ENCODE data around the gene ANKRD13D.

ANKRD13D gene

GRCh38 chr11:67289226-67289650 lies at the start of gene ANKRD13D:
Gene ANKRD13D, plus strand, starts transcription at chr11:67289303. Its CDS starts 158 bp downstream, at chr11:67289461.
- peak in 5 of 56 donors; percentile 54 to 72 (median 63) for DNase-seq

DNA sequence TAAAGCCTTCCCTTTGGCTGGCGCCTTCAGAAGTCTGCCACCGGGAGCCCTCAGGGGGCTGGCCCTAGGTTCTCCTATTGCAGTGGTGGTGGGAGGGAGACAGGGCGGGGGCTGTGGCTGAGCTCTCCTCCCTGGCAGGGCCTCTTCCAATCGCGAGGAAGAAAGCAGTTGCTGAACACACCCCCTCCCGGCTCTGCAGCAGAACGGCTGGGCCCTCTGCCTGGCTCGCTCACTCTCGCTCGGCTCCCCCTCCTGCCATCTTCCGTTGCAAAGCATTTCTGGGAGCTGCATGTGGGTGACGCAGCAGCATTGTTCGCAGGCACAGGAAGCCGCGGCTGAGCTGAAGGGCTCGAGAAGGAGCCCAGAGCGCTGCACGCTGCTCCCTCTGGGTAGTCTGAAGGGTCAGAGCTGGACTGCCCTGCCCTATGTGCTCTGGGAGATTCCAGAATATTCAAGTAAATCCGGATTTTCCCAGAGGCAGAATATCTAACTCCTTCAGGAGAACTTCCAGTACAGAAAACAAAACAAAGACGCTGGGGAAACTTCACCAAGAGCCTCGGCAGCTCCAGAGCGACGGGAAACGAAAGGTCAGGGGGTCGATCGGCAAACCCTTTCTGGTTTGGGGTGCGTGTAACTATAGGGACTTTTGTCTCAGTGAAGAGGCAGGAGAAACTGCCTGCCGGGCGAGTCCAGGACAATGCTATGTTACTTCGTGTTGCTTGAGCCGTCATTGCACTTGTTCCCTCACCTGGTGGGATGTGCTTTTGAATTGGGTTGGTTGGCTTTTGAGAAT lies 49.1 kb upstream of the ANKRD13D start:
- peak in 55 of 56 donors; percentile 37 to 99 (median 96) for DNase-seq

DNA sequence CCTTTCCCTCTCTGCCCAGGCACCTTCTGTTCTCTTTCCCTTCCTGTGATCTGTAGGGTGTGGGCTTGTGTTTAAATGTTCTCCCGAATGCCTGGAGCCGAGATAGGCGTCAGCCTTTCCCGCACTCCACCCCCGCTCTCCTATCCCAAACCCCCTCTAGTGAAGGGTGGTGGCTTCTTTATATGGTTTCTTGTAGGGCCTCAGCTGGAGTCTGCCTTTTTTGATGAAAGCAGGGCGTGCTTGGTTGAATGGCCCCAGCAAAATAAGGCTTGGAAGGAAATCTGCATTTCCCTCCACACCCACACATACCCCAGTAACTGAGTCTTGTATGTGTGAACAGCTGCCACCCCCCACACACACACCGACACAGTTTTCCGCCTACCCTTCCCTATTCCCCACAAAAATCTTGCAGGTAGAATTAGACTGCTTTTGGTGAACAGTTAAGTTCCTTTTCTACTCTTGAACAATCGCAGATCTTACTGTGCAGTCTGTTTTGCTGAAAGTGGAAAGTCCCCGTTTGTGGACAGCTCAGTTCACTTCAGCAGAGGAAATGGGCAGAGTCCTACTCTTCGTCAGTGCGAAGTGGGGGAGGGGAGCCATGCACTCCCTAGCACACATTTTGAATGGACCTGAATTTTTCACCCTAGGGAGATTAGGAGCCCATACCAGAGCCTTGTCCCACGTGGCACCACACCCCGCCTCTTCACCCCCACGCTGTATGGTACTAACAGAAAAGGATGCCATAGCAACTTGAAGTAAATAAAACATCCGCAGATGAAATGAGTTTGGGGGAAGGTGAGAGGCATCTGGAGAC lies 48.3 kb upstream of the ANKRD13D start:
- DNase-seq = peak in 23 of 56 donors; percentile 8 to 59 (median 33)

DNA sequence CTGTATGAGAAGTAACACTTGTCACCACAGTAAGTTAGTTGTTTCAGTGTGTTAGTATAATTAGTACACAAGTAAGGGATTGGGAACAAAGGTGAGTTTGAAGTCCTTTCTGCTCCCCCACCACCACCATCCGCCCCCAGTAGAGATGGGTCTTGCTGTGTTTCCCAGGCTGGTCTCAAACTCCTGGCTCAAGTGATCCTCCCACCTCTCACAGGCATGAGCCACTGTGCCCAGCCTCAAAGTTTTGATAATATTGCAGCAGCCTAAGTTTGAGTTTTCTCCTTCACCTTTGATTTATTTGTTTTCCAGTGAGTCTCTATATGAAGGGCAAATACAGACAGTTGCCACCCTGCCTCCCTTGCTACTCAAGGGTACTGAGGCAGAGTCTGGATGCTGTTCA lies 46.6 kb upstream of the ANKRD13D start:
- DNase-seq = no peak

- no peak for DNase-seq
These were observed 46.1 kb upstream of the ANKRD13D start for GRCh38 chr11:67243051-67243450.

GRCh38 chr11:67245046-67245445 lies 44.1 kb upstream of the ANKRD13D start:
- no peak for DNase-seq

DNA sequence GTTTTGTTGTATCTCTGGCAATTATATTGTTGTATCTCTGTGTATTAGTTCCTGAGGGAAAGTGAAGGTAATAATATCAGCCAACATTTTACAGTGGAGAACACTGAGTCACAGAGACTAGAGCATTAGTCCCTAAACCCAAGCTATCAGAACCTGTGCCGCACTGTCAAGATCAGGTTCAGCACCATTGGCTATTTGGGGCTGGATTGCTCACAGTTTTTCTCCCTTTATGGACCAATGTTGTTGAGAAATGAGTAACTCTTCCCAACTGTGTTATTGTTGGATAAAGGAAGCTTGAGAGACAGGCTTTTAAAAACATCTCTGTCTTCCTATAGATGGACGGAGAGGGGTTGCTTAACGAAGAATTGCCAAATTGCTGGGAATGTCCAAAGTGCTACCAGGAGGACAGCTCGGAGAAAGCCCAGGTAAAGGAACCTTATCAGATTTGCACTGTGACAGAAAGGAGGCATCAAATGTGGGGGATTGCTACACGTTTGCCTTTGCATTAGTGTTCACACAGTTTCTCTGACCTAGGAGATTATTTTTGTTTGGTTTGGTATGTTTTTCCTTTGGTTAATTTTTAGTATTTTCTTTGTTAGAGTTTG lies 41.1 kb upstream of the ANKRD13D start:
- no peak for DNase-seq

- DNase-seq = no peak
These were observed 40.5 kb upstream of the ANKRD13D start for GRCh38 chr11:67248653-67249052.

- no peak for DNase-seq
These were observed 38.8 kb upstream of the ANKRD13D start for GRCh38 chr11:67250059-67251043.

DNA sequence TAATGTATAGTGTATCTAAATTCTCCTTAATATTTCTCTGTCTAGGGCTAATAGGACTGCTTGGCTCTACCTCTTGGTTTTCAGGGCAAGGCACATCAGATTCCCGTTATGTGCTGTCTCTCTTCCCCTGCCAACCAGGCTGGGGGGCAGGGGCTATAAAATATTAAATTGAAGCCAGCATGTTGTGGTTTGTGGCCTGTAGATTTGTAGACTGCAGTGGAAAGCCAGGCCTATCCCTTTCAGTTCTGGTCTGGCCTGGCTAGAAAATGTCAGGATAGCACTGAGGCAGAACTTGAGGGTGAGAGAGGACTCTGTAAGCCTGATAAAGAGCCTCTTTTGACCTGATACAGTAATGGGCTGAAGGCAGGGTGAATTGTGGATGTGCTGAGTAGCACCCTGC lies 37.3 kb upstream of the ANKRD13D start:
- no peak for DNase-seq

DNA sequence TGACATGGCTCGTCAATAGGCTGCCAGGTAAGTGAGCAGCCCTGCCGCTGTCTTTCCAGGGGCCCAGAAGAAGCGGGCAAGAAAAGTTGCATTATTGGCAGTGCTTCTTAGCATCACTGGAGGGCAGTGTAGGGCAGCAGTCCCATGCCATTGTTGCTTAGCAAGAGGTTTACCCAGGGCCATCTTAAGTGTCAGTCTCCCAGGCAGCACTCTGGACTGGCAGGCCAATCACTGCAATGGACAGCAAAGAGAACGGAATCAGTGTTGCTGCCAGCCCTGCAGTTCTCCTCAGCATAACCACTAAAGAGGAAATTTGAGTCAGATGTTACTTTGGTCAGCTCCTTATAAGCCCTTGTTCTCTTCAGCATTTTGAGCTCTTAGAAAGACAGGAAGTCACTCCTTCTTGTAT lies 36.3 kb upstream of the ANKRD13D start:
- peak in 12 of 56 donors; percentile 20 to 72 (median 33) for DNase-seq

- DNase-seq = no peak
These were observed 35.1 kb upstream of the ANKRD13D start for GRCh38 chr11:67253872-67254624.

DNA sequence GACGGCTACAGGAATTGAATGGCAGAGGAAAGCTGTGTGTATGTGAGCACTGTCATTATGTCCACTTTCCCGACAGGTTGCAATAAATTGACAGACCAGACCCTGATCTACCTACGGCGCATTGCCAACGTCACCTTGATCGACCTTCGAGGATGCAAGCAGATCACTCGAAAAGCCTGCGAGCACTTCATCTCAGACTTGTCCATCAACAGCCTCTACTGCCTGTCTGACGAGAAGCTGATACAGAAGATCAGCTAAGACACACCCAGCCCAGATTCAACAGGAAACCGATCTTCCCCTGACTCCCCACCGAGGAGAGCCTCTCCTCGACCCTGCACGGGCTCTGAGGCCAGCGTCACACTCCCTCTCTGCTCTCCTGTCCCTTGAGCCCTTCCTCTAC lies 34.3 kb upstream of the ANKRD13D start:
- DNase-seq = no peak

- no peak for DNase-seq
These were observed 33.8 kb upstream of the ANKRD13D start for GRCh38 chr11:67255353-67255752.

DNA sequence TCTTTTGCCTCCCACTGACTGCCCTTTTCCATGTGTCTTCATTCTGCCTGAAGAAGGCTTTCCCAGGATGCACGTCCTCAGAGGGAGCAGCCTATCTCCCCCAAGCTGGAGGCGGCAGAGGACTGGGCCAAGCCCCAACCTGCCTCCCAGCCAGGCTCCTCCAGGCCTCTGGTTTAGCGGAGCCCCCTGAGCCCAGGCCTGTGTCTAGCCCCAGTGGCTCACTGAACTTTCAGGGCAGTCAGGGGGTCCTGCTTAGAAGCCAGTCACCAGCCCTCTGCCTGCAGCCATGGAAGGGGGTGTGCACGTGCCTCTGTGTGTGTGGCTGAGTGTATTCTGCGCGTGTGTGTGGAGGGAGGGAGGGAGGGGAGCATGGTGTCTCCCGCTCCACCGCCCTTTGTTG lies 33.2 kb upstream of the ANKRD13D start:
- no peak for DNase-seq

- no peak for DNase-seq
These were observed 32.5 kb upstream of the ANKRD13D start for GRCh38 chr11:67256477-67257135.

DNA sequence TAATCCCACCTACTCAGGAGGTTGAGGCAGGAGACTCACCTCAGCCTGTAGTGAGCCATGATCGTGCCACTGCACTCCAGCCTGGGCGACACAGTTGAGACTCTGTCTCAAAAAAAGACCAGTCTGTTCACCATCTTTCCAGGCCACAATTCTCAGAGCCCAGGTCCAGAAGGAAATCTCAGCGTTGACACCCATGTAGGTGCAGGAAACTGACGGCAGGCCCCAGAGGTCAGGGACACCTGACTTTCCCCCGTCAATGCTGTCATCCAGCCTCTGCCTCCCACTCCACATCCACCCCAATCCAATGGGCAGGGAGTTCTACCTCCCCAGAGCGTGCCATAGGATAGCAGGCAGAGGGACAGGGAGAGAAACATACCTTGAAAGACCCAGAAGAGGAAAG lies 28.7 kb upstream of the ANKRD13D start:
- DNase-seq = no peak

DNA sequence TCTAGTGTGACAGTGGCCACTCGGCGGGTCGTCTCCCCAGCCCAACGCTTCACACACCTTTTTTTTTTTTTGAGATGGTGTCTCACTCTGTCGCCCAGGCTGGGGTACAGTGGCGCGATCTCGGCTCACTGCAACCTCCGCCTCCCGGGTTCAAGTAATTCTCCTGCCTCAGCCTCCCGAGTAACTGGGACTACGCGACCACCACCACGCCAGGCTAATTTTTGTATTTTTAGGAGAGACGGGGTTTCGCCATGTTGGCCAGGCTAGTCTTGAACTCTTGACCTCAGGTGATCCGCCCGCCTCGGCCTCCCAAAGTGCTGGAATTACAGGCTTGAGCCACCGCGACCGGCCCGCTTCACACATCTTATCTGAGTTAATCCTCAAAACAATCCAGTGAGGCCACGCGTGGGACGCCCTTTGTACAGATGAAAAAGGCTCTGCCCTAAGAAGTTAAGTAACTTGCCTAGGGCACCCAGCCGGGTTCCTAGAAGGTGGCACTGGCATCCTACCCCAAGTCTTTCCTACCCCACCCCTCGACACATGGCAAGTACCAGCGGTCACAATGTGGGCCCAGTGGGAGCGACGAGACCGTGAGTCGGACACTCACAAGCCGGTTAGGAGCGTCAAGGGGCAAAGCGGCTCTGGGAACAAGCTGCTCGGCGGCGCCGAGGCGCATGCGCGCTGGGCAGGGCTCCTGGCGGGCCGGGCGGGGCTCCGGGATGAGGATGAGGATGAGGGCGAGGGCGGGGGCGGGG lies 28.0 kb upstream of the ANKRD13D start:
- DNase-seq = peak in 36 of 56 donors; percentile 20 to 78 (median 46)

GRCh38 chr11:67261640-67261945 lies 27.5 kb upstream of the ANKRD13D start:
- peak in 2 of 56 donors; percentile 37 to 42 for DNase-seq
